IMR-90 (cell line): ENCODE data around the gene ZNF665. TPM values are rescaled to one million over a fixed set of nuclear protein-coding genes. Genes with fewer than 3 reads are reported as not detected.

Source experiments
- ATAC-seq: fragments of 200-7000 bp; cut with Tn5 transposase; 2 replicates; pipeline ENCODE4 v1.9.1; 2020; ENCODE audit warnings: low read depth, mild to moderate bottlenecking, moderate library complexity
- BruUV-seq: library from RNA; stranded (reverse); fragments of 400-500 nt; replicated peaks from 2 replicates; lab custom pipeline; 2021; lab: Mats Ljungman, UMichigan
- CTCF ChIA-PET: fragments of 300-600 bp; formaldehyde crosslinking; extraction: SDS; loops from one replicate; lab custom pipeline; 2021; ENCODE audit warnings: antibody characterized with exemption; lab: Yijun Ruan, JAX
- POLR2A ChIA-PET: fragments of 300-600 bp; sonication (Branson Sonifier 250); formaldehyde crosslinking; loops from one replicate; lab custom pipeline; 2022; ENCODE audit warnings: antibody characterized with exemption; ENCODE audit not compliant: unreplicated experiment; lab: Charles Lee
- DNase-seq: peaks from one replicate; pipeline ENCODE4 v3.0.0; 2013
- H2AFZ ChIP-seq: replicated peaks from 2 replicates; pipeline ENCODE3; 2013; ENCODE audit warnings: low read length, mild to moderate bottlenecking; ENCODE audit not compliant: poor library complexity
- H2AK5ac ChIP-seq: 2 replicates; pipeline ENCODE4 v1.6.1; 2013; ENCODE audit warnings: low read depth, low read length, inconsistent platforms
- H2AK9ac ChIP-seq: replicated peaks from 2 replicates; pipeline ENCODE3; 2013; ENCODE audit warnings: mild to moderate bottlenecking, low read depth, low read length, moderate library complexity; ENCODE audit not compliant: poor library complexity
- H2BK120ac ChIP-seq: 2 replicates; pipeline ENCODE4 v1.6.1; 2013; ENCODE audit warnings: low read depth, low read length, inconsistent platforms
- H2BK15ac ChIP-seq: 3 replicates; pipeline ENCODE4 v1.6.1; 2013; ENCODE audit warnings: low read depth, low read length, inconsistent platforms
- H2BK20ac ChIP-seq: 2 replicates; pipeline ENCODE4 v1.6.1; 2013; ENCODE audit warnings: low read depth, mild to moderate bottlenecking, inconsistent platforms, low read length, moderate library complexity
- H2BK5ac ChIP-seq: 2 replicates; pipeline ENCODE4 v1.6.1; 2013; ENCODE audit warnings: mild to moderate bottlenecking, low read depth, low read length, inconsistent platforms; ENCODE audit not compliant: poor library complexity, severe bottlenecking
- H3K14ac ChIP-seq: replicated peaks from 2 replicates; pipeline ENCODE4 v1.6.1; 2013; ENCODE audit warnings: low read depth, low read length, inconsistent platforms
- H3K18ac ChIP-seq: 2 replicates; pipeline ENCODE4 v1.6.1; 2013; ENCODE audit warnings: low read depth, low read length, control low read depth
- H3K23ac ChIP-seq: 2 replicates; pipeline ENCODE4 v1.6.1; 2013; ENCODE audit warnings: low read depth, low read length, inconsistent platforms
- H3K27ac ChIP-seq: 2 replicates; pipeline ENCODE4 v1.5.1; 2013; ENCODE audit warnings: mild to moderate bottlenecking, control low read depth, low read length; ENCODE audit not compliant: insufficient read depth
- H3K27me3 ChIP-seq: 2 replicates; pipeline ENCODE4 v1.6.1; 2013; ENCODE audit warnings: low read length; ENCODE audit not compliant: control insufficient read depth, insufficient read depth
- H3K36me3 ChIP-seq: 2 replicates; pipeline ENCODE4 v1.6.1; 2013; ENCODE audit warnings: low read length, mixed read lengths; ENCODE audit not compliant: control insufficient read depth, insufficient read depth
- H3K4ac ChIP-seq: 2 replicates; pipeline ENCODE4 v1.6.1; 2013; ENCODE audit warnings: low read depth, low read length, inconsistent platforms
- H3K4me1 ChIP-seq: 2 replicates; pipeline ENCODE4 v1.6.1; 2013; ENCODE audit warnings: low read length, mixed read lengths; ENCODE audit not compliant: control insufficient read depth, insufficient read depth
- H3K4me2 ChIP-seq: 2 replicates; pipeline ENCODE4 v1.6.1; 2013; ENCODE audit warnings: low read depth, mild to moderate bottlenecking, control low read depth, low read length, moderate library complexity
- H3K4me3 ChIP-seq: 2 replicates; pipeline ENCODE4 v1.5.1; 2013; ENCODE audit warnings: low read depth, mild to moderate bottlenecking, control low read depth, low read length, moderate library complexity; ENCODE audit not compliant: insufficient read depth
- H3K56ac ChIP-seq: 2 replicates; pipeline ENCODE4 v1.6.1; 2013; ENCODE audit warnings: low read length, inconsistent platforms; ENCODE audit not compliant: insufficient read depth; ENCODE audit errors: extremely low read depth
- H3K79me1 ChIP-seq, 2 experiments: 2 replicates each; pipeline ENCODE4 v1.6.1; 2013; ENCODE audit warnings: low read length in 2 of 2, inconsistent platforms in 1 of 2, low read depth in 1 of 2
- H3K9ac ChIP-seq: 2 replicates; pipeline ENCODE4 v1.6.1; 2013; ENCODE audit warnings: low read depth, low read length, control low read depth
- H3K9me1 ChIP-seq: 2 replicates; pipeline ENCODE4 v1.6.1; 2013; ENCODE audit warnings: low read length, inconsistent platforms; ENCODE audit not compliant: insufficient read depth
- H3K9me3 ChIP-seq: 2 replicates; pipeline ENCODE4 v1.6.1; 2013; ENCODE audit warnings: low read length; ENCODE audit not compliant: control insufficient read depth, insufficient read depth
- H4K20me1 ChIP-seq: 2 replicates; pipeline ENCODE4 v1.6.1; 2013; ENCODE audit warnings: low read length, inconsistent platforms; ENCODE audit not compliant: insufficient read depth
- H4K5ac ChIP-seq: 2 replicates; pipeline ENCODE4 v1.6.1; 2013; ENCODE audit warnings: mild to moderate bottlenecking, low read depth, low read length, control low read depth
- H4K8ac ChIP-seq, 2 experiments: 2 replicates each; pipeline ENCODE4 v1.6.1; 2013; ENCODE audit warnings: low read depth in 2 of 2, low read length in 2 of 2, control low read depth in 1 of 2, inconsistent platforms in 1 of 2
- H4K91ac ChIP-seq: 2 replicates; pipeline ENCODE4 v1.6.1; 2013; ENCODE audit warnings: low read depth, low read length, inconsistent platforms; ENCODE audit not compliant: insufficient read depth
- FOS ChIP-seq: fragments of 150-350 bp; IDR thresholded peaks from 2 replicates; pipeline ENCODE4 v1.6.1; 2016; ENCODE audit warnings: low read depth, low read length
- SMC3 ChIP-seq: fragments of 150-350 bp; IDR thresholded peaks from 2 replicates; pipeline ENCODE4 v1.6.1; 2016; ENCODE audit warnings: low read depth, mild to moderate bottlenecking, antibody characterized with exemption, low read length, moderate library complexity
- WGBS, 2 experiments: methylation state at CpG; one replicate each; pipeline versions ENCODE4 v1.1.5 to v1.1.7; 2013; ENCODE audit warnings: missing lambda C conversion rate in 2 of 2; ENCODE audit not compliant: insufficient read length in 1 of 2; ENCODE audit errors: extremely low coverage in 2 of 2; 5-methylcytosine and 5-hydroxymethylcytosine counted together
- dilution Hi-C: fragments of 300-500 bp; cut with HindIII; formaldehyde crosslinking; loops from one replicate; pipeline ENCODE4 v1.14.3; 2018; ENCODE audit warnings: low sequenced_read_pairs; ENCODE audit not compliant: unreplicated experiment
- in situ Hi-C: fragments of 300-500 bp; cut with MboI; formaldehyde crosslinking; loops from 3 replicates; pipeline ENCODE4 v1.14.3; 2019; ENCODE audit warnings: low sequenced_read_pairs, inconsistent platforms, mixed read lengths
- intact Hi-C: fragments of 100-400 bp; cut with micrococcal nuclease; formaldehyde crosslinking; loops from 2 replicates; pipeline ENCODE4 v1.10.0; 2022
- polyA plus RNA-seq, 3 experiments: library from polyadenylated mRNA; depleted of rRNA; stranded (reverse); fragments of >200 nt; gene quantifications; 2 replicates each; pipeline ENCODE4 v1.2.3, GENCODE V29; 2012; ENCODE audit warnings: low replicate concordance in 1 of 3
- total RNA-seq: library from RNA; depleted of rRNA; stranded (reverse); fragments of >200 nt; gene quantifications from 2 replicates; pipeline ENCODE4 v1.2.3, GENCODE V29; 2012

Gene ZNF665
- total and polyA plus RNA-seq, 2 of the 4 experiments (the other 2 are of a cell fraction), result 2.0 to 3.0 TPM

DNA sequence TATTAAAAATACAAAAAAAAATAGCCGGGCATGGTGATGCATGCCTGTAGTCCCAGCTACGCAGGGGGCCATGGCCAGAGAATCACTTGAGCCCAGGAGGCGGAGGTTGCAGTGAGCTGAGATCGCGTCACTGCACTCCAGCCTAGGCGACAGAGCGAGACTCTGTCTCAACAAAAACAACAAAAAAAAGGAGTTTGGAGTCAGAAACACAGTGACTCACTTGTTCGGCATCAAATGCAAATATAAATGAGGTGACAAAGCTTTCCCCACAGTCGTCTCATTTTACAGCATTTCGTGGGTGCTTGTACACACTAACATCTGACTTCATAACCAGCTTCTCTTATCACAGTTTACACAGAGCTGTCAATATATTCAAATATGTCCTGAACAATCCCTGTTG is 11.0 kb downstream of the ZNF665 start:
- Histone ChIP-seq H3K4me1 (peaks cover 10% of the 10 kb centered on the region), H2BK120ac (no peak overlapping the region), H4K91ac (no peak overlapping the region), H3K27me3 (no peaks in the 10 kb centered on the region), H2BK20ac (no peak overlapping the region), H4K5ac (peak overlapping the region; percentile 77; the same call in 1 of the 2 replicates), H3K4ac (no peak overlapping the region), H3K14ac (no peak overlapping the region), H2AK5ac (peak overlapping the region; percentile 33), H3K36me3 (peaks cover 13% of the 10 kb centered on the region), H4K8ac (peak overlapping the region in 1 of 2 experiments; percentile 33; a peak in 1 of 4 replicates), H3K23ac (no peak overlapping the region), H3K27ac (peak overlapping the region; percentile 93), H3K9me1 (no peaks in the 10 kb centered on the region), H3K4me3 (no peak overlapping the region), H3K9me3 (peaks cover 11% of the 10 kb centered on the region), H3K9ac (no peak overlapping the region), H3K79me1 (no peaks in the 10 kb centered on the region; a peak in 1 of 4 replicates), H4K20me1 (no peaks in the 10 kb centered on the region), H2AK9ac (no peak overlapping the region), H2BK15ac (no peak overlapping the region), H2AFZ (no peak overlapping the region), H3K56ac (no peak overlapping the region), H2BK5ac (peak overlapping the region; percentile 89), H3K18ac (peak overlapping the region; percentile 92), H3K4me2 (peak overlapping the region; percentile 61; the same call in 1 of the 2 replicates)
- 39% methylated on average over 5 of the region's 10 CpGs; no CpG with 5 or more reads in 1 of the 2 experiments for WGBS, 2 experiments
- intact Hi-C loops, result loop anchor here (10.0 kb wide), 1 partner anchor 217 kb away; the partner anchor contains the start of gene ZNF816
- ATAC-seq (peak; percentile 62), DNase-seq (peak; percentile 66)
- in situ Hi-C loops, result no loop called here
- no peak for TF ChIP-seq SMC3
- TF ChIP-seq FOS, result peak; percentile 16; the same call in 1 of the 2 replicates
- dilution Hi-C loops, result no loop called here
- ChIA-PET POLR2A (no interaction called here), CTCF (no interaction called here)
- BruUV-seq, result no TSS peak
